HPDE6-E6E7 (cell line): ENCODE measurements around the gene CDK11A.
"Not testable (repeated sequence)": the region's sequence is repeated elsewhere in the genome, so short reads cannot be mapped to it uniquely, and the experiment has no call there.

Source experiments
- DNase-seq: peaks from one replicate; pipeline ENCODE4 v3.0.0; 2011; ENCODE audit warnings: missing footprints; ENCODE audit errors: extremely low spot score

Gene CDK11A

GRCh38 chr1:1662830-1663560 lies 61.2 kb downstream of the CDK11A start:
- DNase-seq = not testable (repeated sequence)

GRCh38 chr1:1662392-1662791 lies 61.8 kb downstream of the CDK11A start:
- not testable (repeated sequence) for DNase-seq

- peak; percentile 76 for DNase-seq
Observed at GRCh38 chr1:1658583-1659549, 65.3 kb downstream of the CDK11A start, which contains the start of gene CDK11B. Gene CDK11B (minus strand): TSS chr1:1659004. CDS start chr1:1657485, 1,519 bp downstream.
